ENCODE data around the gene BORCS5.

Gene BORCS5

GRCh38 chr12:12482150-12482761 lies 125.4 kb downstream of the BORCS5 start:
- Histone ChIP-seq H3K27me3 (replicated peaks; ENCODE audit: control insufficient read depth, insufficient read depth, low read length) (no peaks in the 10 kb centered on the region), H3K36me3 (ENCODE audit: control insufficient read depth, insufficient read depth, low read length) (peaks cover 15% of the 10 kb centered on the region), H3K4me3 (replicated peaks; ENCODE audit: low read depth, low read length) (no peak overlapping the region)
- no peak for TF ChIP-seq CTCF (IDR thresholded peaks at IDR 0.05; ENCODE audit: insufficient read depth, low read length, poor library complexity, severe bottlenecking)
- DNase-seq (ENCODE audit: extremely low read depth, insufficient read length): no peak

DNA sequence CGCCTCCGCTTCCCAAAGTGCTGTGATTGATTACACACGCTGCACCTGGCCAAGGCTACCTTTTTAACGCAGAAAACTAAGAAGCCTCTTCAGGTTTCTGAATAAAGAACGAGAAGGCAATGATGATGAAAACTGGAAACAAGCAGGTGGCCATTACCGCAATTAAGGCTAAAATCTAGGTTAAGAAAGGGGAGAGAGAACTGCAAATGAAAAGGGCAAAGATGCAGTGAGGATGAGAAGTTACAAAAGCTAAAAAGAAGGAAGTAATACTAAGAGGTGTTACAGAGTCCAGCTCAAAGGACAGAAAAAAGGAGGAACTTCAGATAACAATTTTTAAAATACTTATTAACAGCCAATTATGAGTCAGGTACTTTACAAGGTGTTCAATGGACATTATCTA lies 126.1 kb downstream of the BORCS5 start:
- peak; percentile 44 for DNase-seq (ENCODE audit: extremely low read depth, insufficient read length)
- Histone ChIP-seq H3K27me3 (replicated peaks; ENCODE audit: control insufficient read depth, insufficient read depth, low read length) (no peaks in the 10 kb centered on the region), H3K36me3 (ENCODE audit: control insufficient read depth, insufficient read depth, low read length) (peaks cover 10% of the 10 kb centered on the region), H3K4me3 (replicated peaks; ENCODE audit: low read depth, low read length) (no peak overlapping the region)
- no peak for TF ChIP-seq CTCF (IDR thresholded peaks at IDR 0.05; ENCODE audit: insufficient read depth, low read length, poor library complexity, severe bottlenecking)

- H3K4me3 ChIP-seq (replicated peaks; ENCODE audit: low read depth, low read length): no peak overlapping the region
- H3K27me3 ChIP-seq (replicated peaks; ENCODE audit: control insufficient read depth, insufficient read depth, low read length): no peaks in the 10 kb centered on the region
- DNase-seq (ENCODE audit: extremely low read depth, insufficient read length): no peak
- H3K36me3 ChIP-seq (ENCODE audit: control insufficient read depth, insufficient read depth, low read length): peaks cover 10% of the 10 kb centered on the region
- no peak for TF ChIP-seq CTCF (IDR thresholded peaks at IDR 0.05; ENCODE audit: insufficient read depth, low read length, poor library complexity, severe bottlenecking)
These were observed 126.6 kb downstream of the BORCS5 start for GRCh38 chr12:12483438-12483837.

GRCh38 chr12:12486661-12487240 lies 129.9 kb downstream of the BORCS5 start:
- Histone ChIP-seq H3K27me3 (replicated peaks; ENCODE audit: control insufficient read depth, insufficient read depth, low read length) (no peaks in the 10 kb centered on the region), H3K36me3 (ENCODE audit: control insufficient read depth, insufficient read depth, low read length) (peaks cover 3% of the 10 kb centered on the region), H3K4me3 (replicated peaks; ENCODE audit: low read depth, low read length) (no peak overlapping the region)
- peak; percentile 28 for DNase-seq (ENCODE audit: extremely low read depth, insufficient read length)
- no peak for TF ChIP-seq CTCF (IDR thresholded peaks at IDR 0.05; ENCODE audit: insufficient read depth, low read length, poor library complexity, severe bottlenecking)

DNA sequence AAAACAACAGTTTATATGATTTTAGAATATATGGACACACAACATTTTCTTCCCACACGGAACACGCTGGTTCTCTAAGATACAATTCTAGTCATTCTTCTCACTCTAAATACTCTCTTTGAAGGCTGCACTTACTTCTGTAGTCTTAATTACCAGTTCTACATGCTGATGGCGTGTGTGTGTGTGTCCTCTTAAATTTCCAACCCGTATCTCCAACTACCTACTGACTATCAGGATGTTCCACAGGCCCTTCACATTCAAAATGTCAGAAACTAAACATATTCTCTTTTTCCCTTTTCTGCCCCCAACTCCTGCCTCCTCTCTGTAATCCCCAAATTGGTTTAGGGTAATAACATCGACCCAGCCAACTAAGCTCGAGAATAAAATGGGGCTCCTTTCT lies 130.6 kb downstream of the BORCS5 start:
- H3K27me3 ChIP-seq (replicated peaks; ENCODE audit: control insufficient read depth, insufficient read depth, low read length): no peaks in the 10 kb centered on the region
- TF ChIP-seq CTCF (IDR thresholded peaks at IDR 0.05; ENCODE audit: insufficient read depth, low read length, poor library complexity, severe bottlenecking): no peak
- peaks cover 3% of the 10 kb centered on the region for H3K36me3 ChIP-seq (ENCODE audit: control insufficient read depth, insufficient read depth, low read length)
- DNase-seq (ENCODE audit: extremely low read depth, insufficient read length): no peak
- H3K4me3 ChIP-seq (replicated peaks; ENCODE audit: low read depth, low read length): no peak overlapping the region

Data from GM06990 (cell line).